HL-60 (cell line): ENCODE data around the gene COG4.

Experiments used
- DNase-seq, 2 experiments: peaks; one replicate each; pipeline ENCODE4 v3.0.0-alpha.2; 2010 to 2020; ENCODE audit warnings: low read depth in 1 of 2, low spot score in 1 of 2
- H3K27ac ChIP-seq: fragments of 250-450 bp; sonication (Bioruptor Pico); replicated peaks from 2 replicates; pipeline ENCODE4 v1.5.1; 2020; ENCODE audit warnings: mild to moderate bottlenecking, moderate library complexity
- H3K27me3 ChIP-seq: fragments of 250-450 bp; sonication (Bioruptor Pico); 2 replicates; pipeline ENCODE4 v1.5.1; 2021; ENCODE audit warnings: mild to moderate bottlenecking, moderate library complexity; ENCODE audit not compliant: insufficient read depth, poor library complexity, severe bottlenecking
- H3K4me3 ChIP-seq: replicated peaks from 2 replicates; pipeline ENCODE4 v1.5.1; 2011; ENCODE audit warnings: mild to moderate bottlenecking, control low read depth, low read length; ENCODE audit not compliant: insufficient read depth
- CTCF ChIP-seq: IDR thresholded peaks from one replicate; pipeline ENCODE4 v1.5.1; 2011; ENCODE audit warnings: low read length, control low read depth, inconsistent platforms; ENCODE audit not compliant: insufficient read depth
- GABPA ChIP-seq: IDR thresholded peaks from 2 replicates; pipeline ENCODE4 v1.6.1; 2012; ENCODE audit warnings: low read depth
- POLR2AphosphoS5 ChIP-seq: IDR thresholded peaks from 2 replicates; pipeline ENCODE4 v1.6.1; 2012; ENCODE audit warnings: low read depth
- REST ChIP-seq: IDR thresholded peaks from 2 replicates; pipeline ENCODE4 v1.6.1; 2012; ENCODE audit warnings: low read depth; ENCODE audit not compliant: insufficient replicate concordance
- SPI1 ChIP-seq: IDR thresholded peaks from 2 replicates; pipeline ENCODE4 v1.6.1; 2012; ENCODE audit warnings: low read depth, mild to moderate bottlenecking, borderline replicate concordance
- long read RNA-seq: library from polyadenylated mRNA; unstranded; transcript quantifications from one replicate; pipeline ENCODE4 v2.0.0, GENCODE V29; 2020

Gene COG4
- long read RNA-seq, transcript COG4-211 (20 exons, 3,000 nt), result minor isoform, 5 of 401 reads
- long read RNA-seq, transcript COG4-201 (19 exons, 2,833 nt), result major isoform, 311 of 401 reads
- long read RNA-seq, partial matches to known transcripts, result 12 of 401 reads
- long read RNA-seq, other reads (novel, unspliced or antisense), result 73 of 401 reads

DNA sequence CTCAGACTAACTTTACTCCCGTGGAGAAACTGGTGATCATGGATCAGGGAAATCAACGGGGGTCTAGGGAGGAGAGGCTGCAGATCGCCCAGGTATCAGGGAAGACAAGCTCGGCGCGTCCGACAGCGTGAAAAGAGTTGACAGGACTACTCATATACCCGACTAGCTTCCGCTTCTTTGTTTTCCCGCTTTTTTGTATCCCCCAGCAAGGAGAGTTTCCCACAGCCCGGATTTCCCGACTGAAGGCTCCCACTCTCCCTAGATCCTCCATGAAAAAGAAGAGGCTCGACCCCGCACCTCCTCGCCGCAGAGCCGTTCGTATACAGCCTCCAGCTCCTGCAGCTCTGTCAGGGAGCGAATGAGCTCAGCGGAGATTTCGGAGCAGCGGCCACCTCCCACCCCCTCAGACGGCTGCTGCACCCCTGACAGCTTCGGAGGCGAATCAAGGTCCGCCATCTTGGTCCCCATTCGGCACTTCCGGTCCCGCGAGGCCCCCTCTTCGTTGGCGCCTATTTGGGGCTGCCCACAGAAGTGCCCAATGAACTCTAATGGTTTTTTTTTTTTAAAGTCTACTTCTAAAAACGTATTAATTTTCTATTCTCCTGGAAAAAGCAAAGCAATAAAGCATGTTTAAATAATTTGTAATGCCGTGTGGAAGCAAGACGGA is at the start of gene COG4:
TSS of gene COG4 (minus strand) at position 479 of the 667 bp plus-strand sequence. CDS start at position 468, 11 bp downstream.
- peak within 1 kb of the TSS; percentile 60 for H3K4me3 ChIP-seq
- peak; percentile 76 to 91 for DNase-seq
- TF ChIP-seq CTCF (no peak), POLR2AphosphoS5 (peak; percentile 72; the same call in 1 of the 2 replicates), SPI1 (peak; percentile 18; the same call in 1 of the 2 replicates), GABPA (peak; percentile 69), REST (no peak)
- peak within 1 kb of the TSS; percentile 95 for H3K27ac ChIP-seq
- no peaks in the 10 kb centered on the region for H3K27me3 ChIP-seq

DNA sequence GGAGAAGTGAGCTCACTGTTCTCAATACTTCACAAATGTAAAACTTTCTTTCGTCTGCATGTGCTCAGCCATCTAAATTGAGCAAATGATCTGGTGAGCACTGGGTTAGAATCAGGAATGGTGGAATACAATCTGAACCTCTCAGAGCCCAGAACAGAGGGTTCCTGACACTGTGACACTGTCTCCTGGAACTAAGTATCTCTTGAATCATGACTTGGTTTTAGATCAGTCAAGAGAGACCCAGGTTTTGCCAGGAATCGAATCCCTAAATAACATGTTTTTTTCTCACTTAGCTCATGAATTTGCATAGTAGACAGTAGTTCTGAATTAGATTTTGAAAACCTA is 49.5 kb upstream of the COG4 start:
- TF ChIP-seq POLR2AphosphoS5 (no peak; the same call in 1 of the 2 replicates), REST (no peak), GABPA (no peak), SPI1 (no peak), CTCF (no peak)
- DNase-seq, result no peak
- no peaks in the 10 kb centered on the region for H3K27me3 ChIP-seq
- H3K4me3 ChIP-seq, result no peak overlapping the region
- no peak overlapping the region for H3K27ac ChIP-seq

- Histone ChIP-seq H3K27me3 (no peaks in the 10 kb centered on the region), H3K4me3 (no peak overlapping the region), H3K27ac (no peak overlapping the region)
- no peak for TF ChIP-seq REST
- TF ChIP-seq POLR2AphosphoS5, result no peak; the same call in 1 of the 2 replicates
- TF ChIP-seq GABPA, result no peak
- TF ChIP-seq CTCF, result no peak
- TF ChIP-seq SPI1, result no peak
- no peak for DNase-seq
These were observed 48.9 kb upstream of the COG4 start for GRCh38 chr16:70572050-70572925.
